Esophagus squamous epithelium (tissue), 4 donors: ENCODE data around the gene GRB7.

Experiments
- CTCF ChIP-seq, 6 experiments: fragments of 450-650 bp in 4 of 6; fragments of 200-600 bp in 2 of 6; sonication (generic) in 2 of 6; IDR thresholded peaks; one replicate each; pipeline ENCODE4 v1.5.1; 2016 to 2019; ENCODE audit warnings: antibody characterized with exemption in 6 of 6, mild to moderate bottlenecking in 4 of 6, moderate library complexity in 4 of 6
- POLR2A ChIP-seq, 4 donors: fragments of 450-650 bp; IDR thresholded peaks; one replicate each; pipeline ENCODE4 v1.6.1; 2017; ENCODE audit warnings: antibody characterized with exemption in 4 of 4, mild to moderate bottlenecking in 4 of 4, moderate library complexity in 3 of 4

GRCh38 chr17:39765766-39766165 is 28.0 kb downstream of the GRB7 start:
- no peak for TF ChIP-seq CTCF (IDR thresholded peaks at IDR 0.05)
- TF ChIP-seq POLR2A (IDR thresholded peaks at IDR 0.05), result no peak
